Fibroblast of pulmonary artery (primary cell): ENCODE data around the gene CACNG1.

ENCODE experiments used
- DNase-seq: peaks from one replicate; pipeline ENCODE4 v3.0.0-alpha.2; 2010; ENCODE audit warnings: low read depth
- H3K4me3 ChIP-seq: replicated peaks from 2 replicates; pipeline ENCODE4 v1.5.1; 2011; ENCODE audit warnings: low read depth, mild to moderate bottlenecking, control low read depth, low read length, moderate library complexity
- TF ChIP-seq, protein P1 (sequence below): IDR thresholded peaks from 2 replicates; pipeline ENCODE4 v1.5.1; 2011; ENCODE audit warnings: mild to moderate bottlenecking, control low read depth, low read length, inconsistent platforms; ENCODE audit errors: missing control alignments

CACNG1 gene

DNA sequence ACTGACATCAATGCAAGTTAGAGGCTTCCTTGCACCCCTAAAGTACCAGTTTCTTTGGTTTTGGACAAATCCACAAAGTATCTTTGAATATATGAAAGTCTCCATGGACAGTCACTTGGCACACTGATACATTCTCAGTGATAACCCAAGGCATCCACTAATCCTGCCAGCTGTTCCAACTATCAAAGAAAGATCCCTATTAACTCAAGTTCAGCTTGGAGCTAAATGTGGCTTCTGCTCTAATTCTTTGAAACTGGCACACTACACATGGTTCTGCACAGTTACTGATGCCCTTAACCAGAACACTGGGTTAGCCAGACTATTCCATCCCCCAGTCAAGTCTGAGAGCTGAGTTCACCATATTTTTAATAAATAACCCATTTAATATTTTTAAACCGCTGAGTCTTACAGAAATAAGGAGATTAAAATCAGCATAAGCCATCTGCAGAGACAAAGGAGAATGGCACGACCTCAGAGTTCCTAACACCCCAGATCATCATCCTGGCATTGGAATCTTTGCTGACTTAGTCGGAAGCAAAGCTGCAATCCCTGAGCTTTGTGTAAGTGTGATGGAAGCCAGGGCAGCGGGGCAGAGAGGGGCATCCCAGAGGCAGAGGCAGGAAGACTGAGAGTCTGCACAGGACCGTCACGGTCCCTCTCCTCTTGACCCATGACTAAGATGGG, 6.3 kb downstream of the CACNG1 start:
- TF ChIP-seq, protein P1, sequence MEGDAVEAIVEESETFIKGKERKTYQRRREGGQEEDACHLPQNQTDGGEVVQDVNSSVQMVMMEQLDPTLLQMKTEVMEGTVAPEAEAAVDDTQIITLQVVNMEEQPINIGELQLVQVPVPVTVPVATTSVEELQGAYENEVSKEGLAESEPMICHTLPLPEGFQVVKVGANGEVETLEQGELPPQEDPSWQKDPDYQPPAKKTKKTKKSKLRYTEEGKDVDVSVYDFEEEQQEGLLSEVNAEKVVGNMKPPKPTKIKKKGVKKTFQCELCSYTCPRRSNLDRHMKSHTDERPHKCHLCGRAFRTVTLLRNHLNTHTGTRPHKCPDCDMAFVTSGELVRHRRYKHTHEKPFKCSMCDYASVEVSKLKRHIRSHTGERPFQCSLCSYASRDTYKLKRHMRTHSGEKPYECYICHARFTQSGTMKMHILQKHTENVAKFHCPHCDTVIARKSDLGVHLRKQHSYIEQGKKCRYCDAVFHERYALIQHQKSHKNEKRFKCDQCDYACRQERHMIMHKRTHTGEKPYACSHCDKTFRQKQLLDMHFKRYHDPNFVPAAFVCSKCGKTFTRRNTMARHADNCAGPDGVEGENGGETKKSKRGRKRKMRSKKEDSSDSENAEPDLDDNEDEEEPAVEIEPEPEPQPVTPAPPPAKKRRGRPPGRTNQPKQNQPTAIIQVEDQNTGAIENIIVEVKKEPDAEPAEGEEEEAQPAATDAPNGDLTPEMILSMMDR = no peak
- no peak overlapping the region for H3K4me3 ChIP-seq
- DNase-seq = no peak

DNA sequence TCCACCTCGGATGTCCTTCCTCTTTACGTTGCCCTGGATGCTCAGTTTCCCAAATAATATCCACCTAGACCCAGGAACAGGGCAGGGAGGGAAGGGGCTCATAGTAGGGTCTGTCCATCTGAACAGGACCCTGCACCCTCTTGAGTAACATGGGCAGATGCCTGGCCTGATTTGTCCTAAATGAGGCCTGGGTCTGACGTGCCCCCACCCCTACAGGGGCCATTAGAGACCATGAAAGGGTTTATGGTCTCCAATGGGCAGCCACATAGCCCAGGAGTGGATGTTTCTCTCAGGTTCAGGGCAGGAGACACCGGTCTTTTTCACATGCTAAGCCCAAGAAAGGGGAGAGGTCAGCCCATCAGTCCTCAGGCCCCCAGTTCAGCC, 6.8 kb downstream of the CACNG1 start:
- TF ChIP-seq, protein P1 = no peak

GRCh38 chr17:67051837-67052236, 7.5 kb downstream of the CACNG1 start:
- TF ChIP-seq, protein P1 = no peak
- DNase-seq = no peak
- H3K4me3 ChIP-seq = no peak overlapping the region

More for the DNA sequence above, 6.8 kb downstream of the CACNG1 start:
- no peak for DNase-seq
- no peak overlapping the region for H3K4me3 ChIP-seq

- DNase-seq = no peak
- H3K4me3 ChIP-seq = no peak overlapping the region
- TF ChIP-seq, protein P1 = no peak
Measured at GRCh38 chr17:67052720-67053437, 8.5 kb downstream of the CACNG1 start.

GRCh38 chr17:67053438-67054000, 9.2 kb downstream of the CACNG1 start:
- TF ChIP-seq, protein P1 = no peak
- no peak overlapping the region for H3K4me3 ChIP-seq
- DNase-seq = no peak

DNA sequence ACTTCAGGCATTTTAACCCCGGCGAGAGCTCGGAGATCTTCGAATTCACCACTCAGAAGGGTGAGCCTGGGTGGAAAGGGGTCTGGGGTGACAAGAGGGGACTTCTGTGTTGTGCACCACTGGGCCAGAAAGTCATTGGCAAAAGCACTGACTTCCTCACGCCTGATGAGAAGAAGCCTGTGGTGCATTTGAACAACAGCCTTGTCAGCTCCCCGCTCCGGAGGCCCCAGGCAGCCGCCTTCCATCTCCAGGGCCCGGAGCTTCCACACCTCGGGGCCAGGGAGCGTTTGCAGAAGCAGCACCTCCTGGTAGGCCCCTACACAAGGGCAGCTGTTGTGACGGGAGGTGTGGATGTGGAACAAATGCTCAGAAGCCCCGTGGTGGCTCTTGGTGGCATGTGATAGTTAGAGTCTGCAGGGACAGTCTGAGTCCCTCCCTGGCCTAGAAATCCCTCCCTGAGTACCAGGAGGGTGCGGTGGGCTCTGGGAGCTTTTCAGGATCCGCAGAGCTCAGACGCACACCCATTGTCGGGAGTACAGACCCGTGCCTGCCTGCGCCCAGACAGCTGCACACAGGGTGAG, 9.7 kb downstream of the CACNG1 start:
- no peak overlapping the region for H3K4me3 ChIP-seq
- TF ChIP-seq, protein P1 = no peak
- no peak for DNase-seq
